HG03558 (cell line): Measurements from ENCODE around the gene MRPL48.
"Not testable (repeated sequence)": the region's sequence is repeated elsewhere in the genome, so short reads cannot be mapped to it uniquely, and the experiment has no call there.

Source experiments
- ATAC-seq: cut with Tn5 transposase; IDR thresholded peaks from one replicate; pipeline ENCODE4 v1.9.1; 2021; ENCODE audit warnings: moderate number of reproducible peaks; ENCODE audit not compliant: unreplicated experiment; ENCODE audit errors: extremely low read depth

MRPL48 gene

GRCh38 chr11:73770811-73771210 is 16.9 kb upstream of the MRPL48 start:
- ATAC-seq = not testable (repeated sequence)

GRCh38 chr11:73779084-73779902 is 8.4 kb upstream of the MRPL48 start:
- ATAC-seq = peak; percentile 80

GRCh38 chr11:73781303-73781702 is 6.4 kb upstream of the MRPL48 start:
- ATAC-seq = no peak

GRCh38 chr11:73783483-73784020 is 4.1 kb upstream of the MRPL48 start:
- no peak for ATAC-seq

- no peak for ATAC-seq
These were observed 3.5 kb upstream of the MRPL48 start for GRCh38 chr11:73784080-73784634.

- no peak for ATAC-seq
These were observed 2.9 kb upstream of the MRPL48 start for GRCh38 chr11:73784734-73785133.

- ATAC-seq = not testable (repeated sequence)
These were observed 2.2 kb upstream of the MRPL48 start for GRCh38 chr11:73785467-73785866.

- no peak for ATAC-seq
These were observed 527 bp upstream of the MRPL48 start for GRCh38 chr11:73787051-73787642.

- no peak for ATAC-seq
These were observed 1.6 kb downstream of the MRPL48 start for GRCh38 chr11:73789279-73789670.

GRCh38 chr11:73792584-73792983 is 4.9 kb downstream of the MRPL48 start:
- no peak for ATAC-seq

- no peak for ATAC-seq
These were observed 8.4 kb downstream of the MRPL48 start for GRCh38 chr11:73795925-73796632.

GRCh38 chr11:73797457-73797856 is 9.8 kb downstream of the MRPL48 start:
- ATAC-seq = no peak

- ATAC-seq = no peak
These were observed 12.7 kb downstream of the MRPL48 start for GRCh38 chr11:73800276-73800806.

- no peak for ATAC-seq
These were observed 13.5 kb downstream of the MRPL48 start for GRCh38 chr11:73801136-73801535.

GRCh38 chr11:73804712-73805111 is 17.0 kb downstream of the MRPL48 start:
- no peak for ATAC-seq

GRCh38 chr11:73808052-73808451 is 20.4 kb downstream of the MRPL48 start:
- ATAC-seq = no peak

GRCh38 chr11:73810637-73811036 is 23.0 kb downstream of the MRPL48 start:
- no peak for ATAC-seq

- no peak for ATAC-seq
These were observed 24.6 kb downstream of the MRPL48 start for GRCh38 chr11:73812234-73812633.

- no peak for ATAC-seq
These were observed 27.1 kb downstream of the MRPL48 start for GRCh38 chr11:73814812-73815211.

GRCh38 chr11:73818846-73819245 is 31.2 kb downstream of the MRPL48 start:
- ATAC-seq = no peak
